ENCODE results near the gene PRR5. TPM values are rescaled to one million over a fixed set of nuclear protein-coding genes. Genes with fewer than 3 reads are reported as not detected.

PRR5 gene
- total and polyA plus RNA-seq, 2 of the 13 experiments (the other 11 are each of a cell fraction or from before 2014, with no cell fraction given), result 11.6 to 27.5 TPM

DNA sequence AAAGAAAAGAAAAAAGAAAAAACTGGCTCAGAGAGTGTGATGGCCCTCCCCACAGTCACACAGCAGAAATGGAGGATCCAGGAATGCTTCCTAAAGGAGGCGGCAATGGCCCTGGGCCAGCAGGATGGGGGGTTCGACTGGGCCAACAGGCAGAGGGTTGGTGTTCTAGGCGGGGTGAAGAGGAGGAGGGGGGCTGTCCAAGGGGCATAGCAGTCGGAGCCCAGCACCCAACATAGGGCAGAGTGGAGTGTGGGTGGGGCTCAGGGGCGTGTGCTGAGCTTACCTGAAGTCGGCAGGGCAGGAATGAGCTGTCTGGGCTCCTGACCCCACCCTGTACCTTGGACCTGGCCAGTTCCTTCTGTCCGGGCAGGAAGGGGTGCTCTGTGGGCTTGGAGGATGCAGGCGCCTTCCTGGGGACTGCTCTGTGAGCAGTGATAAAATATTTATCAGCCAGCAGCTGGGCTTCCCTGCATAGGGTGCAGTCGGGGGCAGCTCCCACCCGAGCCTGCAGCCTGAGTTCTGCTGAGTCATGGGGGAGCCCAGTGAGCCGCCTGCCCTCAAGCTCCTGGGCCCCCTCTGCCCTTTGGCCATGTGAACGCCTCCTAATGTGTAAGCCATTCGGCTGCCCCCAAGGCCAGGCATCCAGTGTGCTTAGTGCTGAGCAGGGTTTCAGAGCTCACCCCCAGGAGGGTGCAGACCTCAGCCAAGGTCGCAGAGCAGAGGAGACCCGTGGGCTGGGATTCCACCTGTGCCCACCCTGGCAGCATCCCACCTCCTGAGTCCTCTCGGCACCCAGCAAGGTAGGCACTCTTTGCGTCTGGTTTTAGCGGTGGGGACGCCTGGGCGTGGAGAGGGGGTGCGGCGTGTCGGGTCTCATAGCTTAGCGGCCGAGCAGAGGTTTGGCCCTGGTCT lies 25.3 kb upstream of the PRR5 start (continued):
- no peak; the same call in 1 of the 2 replicates for TF ChIP-seq RCOR2 (CRISPR knock-in tag; IDR thresholded peaks at IDR 0.05)
- TF ChIP-seq ZNF567 (CRISPR knock-in tag; IDR thresholded peaks at IDR 0.05; ENCODE audit: borderline replicate concordance), result no peak
- no peak for TF ChIP-seq ZNF660 (CRISPR knock-in tag; IDR thresholded peaks at IDR 0.05; ENCODE audit: borderline replicate concordance, low read depth)
- TF ChIP-seq, protein P1, sequence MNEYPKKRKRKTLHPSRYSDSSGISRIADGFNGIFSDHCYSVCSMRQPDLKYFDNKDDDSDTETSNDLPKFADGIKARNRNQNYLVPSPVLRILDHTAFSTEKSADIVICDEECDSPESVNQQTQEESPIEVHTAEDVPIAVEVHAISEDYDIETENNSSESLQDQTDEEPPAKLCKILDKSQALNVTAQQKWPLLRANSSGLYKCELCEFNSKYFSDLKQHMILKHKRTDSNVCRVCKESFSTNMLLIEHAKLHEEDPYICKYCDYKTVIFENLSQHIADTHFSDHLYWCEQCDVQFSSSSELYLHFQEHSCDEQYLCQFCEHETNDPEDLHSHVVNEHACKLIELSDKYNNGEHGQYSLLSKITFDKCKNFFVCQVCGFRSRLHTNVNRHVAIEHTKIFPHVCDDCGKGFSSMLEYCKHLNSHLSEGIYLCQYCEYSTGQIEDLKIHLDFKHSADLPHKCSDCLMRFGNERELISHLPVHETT (CRISPR knock-in tag; conservative IDR thresholded peaks at IDR 0.05), result no peak
- TF ChIP-seq KLF16 (CRISPR knock-in tag; IDR thresholded peaks at IDR 0.05), result no peak
- TF ChIP-seq, protein P2, sequence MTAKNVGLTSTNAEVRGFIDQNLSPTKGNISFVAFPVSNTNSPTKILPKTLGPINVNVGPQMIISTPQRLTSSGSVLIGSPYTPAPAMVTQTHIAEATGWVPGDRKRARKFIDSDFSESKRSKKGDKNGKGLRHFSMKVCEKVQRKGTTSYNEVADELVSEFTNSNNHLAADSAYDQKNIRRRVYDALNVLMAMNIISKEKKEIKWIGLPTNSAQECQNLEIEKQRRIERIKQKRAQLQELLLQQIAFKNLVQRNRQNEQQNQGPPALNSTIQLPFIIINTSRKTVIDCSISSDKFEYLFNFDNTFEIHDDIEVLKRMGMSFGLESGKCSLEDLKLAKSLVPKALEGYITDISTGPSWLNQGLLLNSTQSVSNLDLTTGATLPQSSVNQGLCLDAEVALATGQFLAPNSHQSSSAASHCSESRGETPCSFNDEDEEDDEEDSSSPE (CRISPR knock-in tag; IDR thresholded peaks at IDR 0.05), result no peak
- no peak for TF ChIP-seq RAD51 (IDR thresholded peaks at IDR 0.05; ENCODE audit: borderline replicate concordance)
- TF ChIP-seq SALL1 (CRISPR knock-in tag; IDR thresholded peaks at IDR 0.05), result peak; percentile 86
- no peak for TF ChIP-seq JUNB (CRISPR knock-in tag; IDR thresholded peaks at IDR 0.05; ENCODE audit: borderline replicate concordance)
- TF ChIP-seq ZNF136 (CRISPR knock-in tag; IDR thresholded peaks at IDR 0.05; ENCODE audit: low read depth), result no peak
- no peak for TF ChIP-seq KLF11 (CRISPR knock-in tag; IDR thresholded peaks at IDR 0.05)
- TF ChIP-seq ZNF101 (CRISPR knock-in tag; IDR thresholded peaks at IDR 0.05; ENCODE audit: borderline replicate concordance, low read depth), result no peak
- TF ChIP-seq MBD4 (IDR thresholded peaks at IDR 0.05; ENCODE audit: borderline replicate concordance, low read length), result no peak
- no peak for TF ChIP-seq PLRG1 (conservative IDR thresholded peaks at IDR 0.05)
- no peak for TF ChIP-seq TBP (CRISPR knock-in tag; IDR thresholded peaks at IDR 0.05)
- TF ChIP-seq ZNF354B (CRISPR knock-in tag; IDR thresholded peaks at IDR 0.05), result no peak
- no peak for TF ChIP-seq SMYD3 (CRISPR knock-in tag; IDR thresholded peaks at IDR 0.05)
- TF ChIP-seq, protein P3, sequence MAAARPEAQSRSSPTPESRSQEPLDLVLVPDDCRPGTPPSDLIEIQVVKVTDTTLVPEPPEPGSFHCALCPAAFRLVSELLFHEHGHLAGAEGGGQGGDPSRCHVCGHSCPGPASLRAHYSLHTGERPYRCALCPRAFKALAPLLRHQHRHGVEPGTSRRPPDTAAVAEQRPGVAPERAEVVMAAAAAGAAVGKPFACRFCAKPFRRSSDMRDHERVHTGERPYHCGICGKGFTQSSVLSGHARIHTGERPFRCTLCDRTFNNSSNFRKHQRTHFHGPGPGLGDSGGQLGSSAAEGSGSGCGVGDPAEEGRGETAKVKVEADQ (CRISPR knock-in tag; IDR thresholded peaks at IDR 0.05; ENCODE audit: borderline replicate concordance), result no peak
- no peak for TF ChIP-seq NKX3-1 (CRISPR knock-in tag; IDR thresholded peaks at IDR 0.05)
- peak; percentile 99 for TF ChIP-seq NFE2L2 (IDR thresholded peaks at IDR 0.05; ENCODE audit: low read length)
- TF ChIP-seq MXI1 (IDR thresholded peaks at IDR 0.05; ENCODE audit: borderline replicate concordance, low read depth, low read length), result 0 out of 3 replicates have a peak, but pooled peaks have one; percentile 50
- TF ChIP-seq JUND (CRISPR knock-in tag; IDR thresholded peaks at IDR 0.05), result no peak
- TF ChIP-seq ZNF451 (CRISPR knock-in tag; IDR thresholded peaks at IDR 0.05), result no peak
- TF ChIP-seq POLR2AphosphoS2 (IDR thresholded peaks at IDR 0.05; ENCODE audit: low read depth, low read length), result no peak
- TF ChIP-seq ZNF329 (CRISPR knock-in tag; IDR thresholded peaks at IDR 0.05; ENCODE audit: low read depth), result 0 out of 2 replicates have a peak, but pooled peaks have one; percentile 36
- no peak for TF ChIP-seq CBX1 (IDR thresholded peaks at IDR 0.05; ENCODE audit: low read depth)
- TF ChIP-seq PHF21A (CRISPR knock-in tag; IDR thresholded peaks at IDR 0.05), result peak; percentile 94
- TF ChIP-seq ZNF510 (CRISPR knock-in tag; IDR thresholded peaks at IDR 0.05; ENCODE audit: low read depth), result no peak
- no peak for TF ChIP-seq ZBTB8A (CRISPR knock-in tag; IDR thresholded peaks at IDR 0.05; ENCODE audit: borderline replicate concordance, low read depth)
